RCC 7860 (cell line): Measurements from ENCODE around the gene DENND1A.

ENCODE experiments used
- DNase-seq: peaks from one replicate; pipeline ENCODE4 v3.0.0-alpha.2; 2015; ENCODE audit warnings: low spot score
- FAIRE-seq: peaks from 2 replicates; lab custom pipeline; 2012; peaks lifted over from hg19 to GRCh38; lab: Jason Lieb, UNC

DENND1A gene

DNA sequence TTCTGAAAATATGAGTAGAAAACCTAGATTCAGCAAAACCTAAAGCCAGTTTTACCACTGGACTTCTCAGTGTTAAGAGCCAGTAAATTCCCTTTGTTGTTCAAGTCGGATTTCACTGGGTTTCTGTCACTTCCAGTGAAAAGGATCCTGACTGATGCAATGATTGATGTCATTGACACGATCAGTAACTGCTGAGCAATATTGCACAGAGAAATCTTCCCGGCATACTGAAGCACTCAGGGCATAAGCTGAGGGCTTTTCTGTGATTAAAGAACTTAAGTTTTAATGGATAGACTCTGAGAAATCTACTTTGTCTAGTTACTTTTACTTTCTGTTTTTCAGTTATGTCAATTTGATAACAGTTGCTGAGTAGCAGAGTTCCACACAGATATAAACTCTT, 61.9 kb downstream of the DENND1A start:
- FAIRE-seq: no peak
- no peak for DNase-seq

DNA sequence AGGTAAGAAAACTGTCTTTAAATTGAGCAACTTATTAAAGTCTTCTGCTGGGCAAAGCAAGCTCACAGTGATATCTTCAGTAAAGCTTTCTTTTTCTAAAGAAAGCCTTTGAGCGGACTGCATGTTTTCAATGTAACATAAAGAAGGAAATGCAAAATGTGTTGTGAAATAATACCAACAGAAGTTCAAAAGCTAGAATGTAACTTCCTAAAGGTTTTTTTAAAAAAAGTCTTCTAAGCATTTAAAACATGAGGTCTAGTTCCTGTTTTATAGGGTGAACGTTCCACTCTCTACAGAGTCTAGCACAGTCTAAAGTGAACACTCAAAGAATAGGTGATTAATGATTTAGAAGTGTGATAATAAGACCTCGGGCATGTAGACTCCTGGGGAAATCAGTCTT, 62.9 kb downstream of the DENND1A start:
- no peak for FAIRE-seq
- DNase-seq: no peak

DNA sequence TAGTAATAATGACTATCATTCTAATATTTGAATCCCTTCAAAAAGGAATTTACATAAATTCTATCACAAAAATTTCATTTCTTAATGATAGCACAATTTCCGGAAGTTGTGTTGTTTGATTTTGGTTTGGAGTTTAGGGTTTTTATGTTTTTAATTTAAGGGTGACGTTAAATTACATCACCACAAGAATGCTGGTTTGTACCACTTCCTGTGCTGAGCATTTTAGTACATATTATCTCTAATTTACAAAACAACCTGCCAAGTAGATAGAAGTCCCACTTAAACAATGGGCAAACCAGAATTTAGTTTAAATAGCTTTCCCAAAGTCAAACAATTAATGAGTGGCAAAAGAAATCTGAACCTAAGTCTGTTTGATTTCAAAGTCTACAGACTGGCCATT, 63.4 kb downstream of the DENND1A start:
- no peak for DNase-seq
- FAIRE-seq: no peak

DNA sequence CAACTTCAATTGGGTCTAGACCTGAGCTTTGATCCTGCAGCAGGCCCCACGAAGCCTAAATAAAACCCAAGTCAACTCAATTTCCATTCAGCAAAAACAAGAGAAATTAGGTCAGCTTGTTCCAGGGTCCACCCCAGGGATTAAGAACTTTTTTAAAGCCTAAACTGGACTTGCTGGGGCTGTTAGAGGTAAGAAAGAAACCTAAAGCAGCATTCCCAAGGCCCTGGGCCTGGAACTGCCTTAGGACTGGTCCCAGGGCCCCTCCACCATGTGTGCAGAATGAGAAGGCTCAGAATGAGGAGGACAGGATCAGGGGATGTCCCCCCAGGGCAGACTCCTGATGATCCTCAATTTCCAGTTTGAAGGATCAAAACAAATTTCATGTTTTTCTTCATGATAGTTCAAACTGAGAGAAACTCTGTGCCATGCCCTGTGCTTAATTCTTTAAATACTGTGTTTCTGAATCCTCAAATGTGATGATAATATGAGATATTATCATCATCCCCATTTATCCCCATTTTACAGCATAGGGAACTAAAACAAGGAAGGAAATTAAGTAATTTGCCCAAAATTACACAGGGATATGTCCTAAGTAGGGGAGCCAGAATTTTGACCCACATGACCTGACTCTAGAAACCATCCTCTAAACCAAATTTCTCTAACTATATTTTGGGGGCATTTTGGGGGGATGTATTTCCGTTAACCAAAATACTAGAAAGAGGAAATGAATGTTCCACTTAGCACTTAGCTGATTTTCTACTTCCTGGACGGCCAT, 64.5 kb downstream of the DENND1A start:
- no peak for DNase-seq
- no peak for FAIRE-seq

DNA sequence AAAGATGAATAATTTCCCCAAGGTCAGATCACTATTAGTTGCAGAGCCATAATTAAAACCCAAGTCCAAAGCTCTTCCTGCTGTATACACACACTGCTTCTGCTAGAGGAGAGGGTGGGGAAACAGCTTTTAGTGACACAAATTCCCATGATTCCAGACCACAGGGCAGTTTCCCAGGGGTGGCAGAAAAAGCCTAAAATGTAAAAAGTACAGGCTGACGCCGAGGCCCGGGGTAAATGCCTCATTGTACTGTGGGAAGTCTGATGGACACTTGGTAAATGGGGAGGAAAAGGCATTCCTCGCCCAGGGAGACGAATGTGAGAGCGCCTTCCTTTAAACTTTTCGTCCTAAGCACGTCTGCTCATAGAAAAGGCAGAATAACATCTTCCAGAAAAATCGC, 65.7 kb downstream of the DENND1A start:
- DNase-seq: no peak
- FAIRE-seq: no peak

DNA sequence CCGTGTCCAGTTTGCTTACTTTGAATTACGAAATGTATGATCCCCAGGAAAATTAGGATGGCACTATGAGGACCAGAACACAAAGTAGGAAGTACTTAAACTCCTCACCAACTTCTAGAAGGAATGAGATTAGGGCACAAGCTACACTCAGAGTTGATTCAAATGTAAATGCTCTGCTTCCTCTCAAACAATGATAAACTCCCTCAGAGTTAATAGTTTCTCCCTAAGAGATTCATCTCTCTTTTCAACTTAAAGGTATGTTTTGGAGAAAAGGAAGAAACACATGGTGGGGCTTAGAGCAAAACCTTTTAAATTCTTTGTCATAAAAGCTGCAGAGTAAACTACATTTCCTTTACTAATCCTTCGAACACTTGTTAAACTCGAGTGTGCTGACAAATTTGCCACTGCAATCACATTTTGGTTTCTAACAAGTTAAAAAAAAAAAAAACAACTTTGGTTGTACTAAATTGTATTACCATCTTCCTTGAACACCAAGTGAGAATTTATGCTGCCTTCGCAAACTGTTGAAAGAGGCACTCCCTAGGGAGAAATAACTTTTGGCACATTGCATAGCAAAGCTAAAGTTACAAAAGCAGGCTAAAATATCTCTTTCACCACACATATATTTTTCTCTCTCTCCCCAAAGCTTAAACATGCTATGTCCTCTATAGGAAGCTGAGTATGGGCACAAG, 66.6 kb downstream of the DENND1A start:
- DNase-seq: no peak
- no peak for FAIRE-seq

DNA sequence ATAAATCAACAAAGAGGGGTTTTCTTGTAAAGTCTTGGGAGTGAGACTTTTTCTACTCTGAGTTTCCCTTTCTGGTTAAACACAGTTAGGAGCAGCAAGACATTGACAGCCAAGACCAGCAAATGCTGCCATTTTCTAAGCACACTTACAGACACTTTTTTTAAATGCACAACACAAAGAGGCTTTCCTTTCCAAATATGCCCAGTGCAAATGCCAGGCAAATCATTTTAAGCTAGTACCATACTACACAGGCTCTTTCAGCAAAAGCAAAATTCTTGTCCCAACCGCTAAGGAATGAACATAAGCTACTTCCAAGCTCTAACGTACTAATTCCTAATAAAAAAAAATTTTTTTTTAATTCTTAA, 68.2 kb downstream of the DENND1A start:
- DNase-seq: no peak
- no peak for FAIRE-seq

DNA sequence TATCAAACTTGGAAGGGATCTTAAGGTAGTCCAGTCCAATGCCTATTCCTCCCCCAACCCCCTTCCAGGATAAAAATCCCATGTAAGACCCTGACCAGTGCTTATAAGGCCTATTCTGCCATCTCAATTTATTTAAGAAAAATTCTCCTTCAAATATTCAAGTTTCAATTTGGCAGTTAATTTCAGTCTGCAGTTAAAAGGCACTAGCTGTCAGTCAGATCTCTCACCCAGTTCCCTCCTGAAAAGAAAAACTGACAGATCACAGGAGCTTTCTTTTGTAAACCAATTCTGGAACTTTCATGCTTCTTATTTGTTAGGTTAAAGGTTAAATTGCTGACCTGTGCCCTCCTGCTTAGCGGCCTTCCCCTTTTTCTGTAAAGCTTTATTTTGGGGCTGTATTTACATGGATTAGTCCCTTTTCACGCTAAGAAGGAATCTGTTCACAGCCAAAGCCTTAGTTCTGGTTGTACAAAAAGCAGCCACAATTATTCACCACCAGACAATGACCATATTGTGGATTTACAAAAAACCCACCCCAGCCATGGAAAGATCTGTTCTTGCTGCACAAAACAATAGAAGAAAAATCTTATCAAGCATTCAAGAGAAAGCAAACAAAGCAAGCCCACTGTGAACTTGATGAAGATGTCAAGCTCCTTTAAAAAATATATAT, 68.7 kb downstream of the DENND1A start:
- FAIRE-seq: no peak
- no peak for DNase-seq

DNA sequence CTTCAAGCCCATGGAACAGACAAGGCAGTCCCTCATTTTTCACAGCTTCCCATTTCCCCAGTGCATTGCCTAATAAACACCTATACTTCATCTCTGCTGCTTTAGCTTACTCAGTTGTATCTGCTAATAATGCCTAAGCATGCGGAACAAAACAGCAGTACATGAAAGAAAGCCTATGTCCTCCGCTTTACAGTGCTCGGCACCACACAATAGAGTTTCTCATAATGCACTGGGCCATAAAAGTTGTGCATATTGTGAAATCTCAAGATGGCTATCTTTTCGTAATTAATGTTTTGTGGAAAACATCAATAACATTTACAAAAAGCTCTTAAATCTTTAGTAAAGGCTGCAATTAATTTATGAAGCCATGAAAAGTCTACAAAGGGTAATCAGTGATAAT, 69.3 kb downstream of the DENND1A start:
- no peak for FAIRE-seq
- DNase-seq: no peak

DNA sequence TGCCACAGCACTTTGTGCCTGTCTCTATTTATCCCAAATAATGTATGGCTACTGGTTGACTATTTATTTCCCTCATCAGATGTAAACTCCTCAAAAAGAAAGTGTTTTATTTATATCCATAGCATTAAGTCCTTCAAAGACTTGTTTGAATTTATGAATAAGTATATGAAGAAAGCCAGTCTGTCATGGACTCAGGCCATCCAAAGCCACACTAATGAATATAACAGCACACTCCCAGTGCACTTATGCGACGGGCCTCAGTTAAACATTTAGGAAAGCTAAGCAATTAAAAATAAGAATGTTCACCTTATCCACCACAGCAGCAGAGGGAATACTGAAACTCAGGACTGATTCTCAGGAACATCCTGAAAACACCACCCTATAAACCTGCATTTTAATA, 77.5 kb downstream of the DENND1A start:
- FAIRE-seq (no peak), DNase-seq (no peak)

DNA sequence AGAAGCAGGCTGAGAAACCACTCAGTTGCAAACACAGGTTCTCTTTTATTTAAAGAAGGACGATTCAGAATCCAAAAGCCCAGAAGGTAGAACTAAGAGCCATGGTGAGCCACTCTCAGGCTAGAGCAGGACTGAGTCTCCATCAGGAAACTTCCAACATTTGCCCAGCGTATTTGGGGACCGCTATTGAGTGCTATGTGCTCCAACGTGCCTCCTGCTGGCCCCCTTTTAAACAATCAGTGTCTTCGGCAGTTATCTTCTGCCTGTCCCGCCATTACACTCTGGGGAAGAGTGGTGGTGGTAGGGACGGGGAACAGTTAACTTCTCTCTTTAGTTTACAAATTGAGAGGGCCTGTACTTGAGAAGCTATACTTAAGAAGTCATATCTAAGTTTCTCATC, 78.1 kb downstream of the DENND1A start:
- FAIRE-seq (no peak), DNase-seq (no peak)

DNA sequence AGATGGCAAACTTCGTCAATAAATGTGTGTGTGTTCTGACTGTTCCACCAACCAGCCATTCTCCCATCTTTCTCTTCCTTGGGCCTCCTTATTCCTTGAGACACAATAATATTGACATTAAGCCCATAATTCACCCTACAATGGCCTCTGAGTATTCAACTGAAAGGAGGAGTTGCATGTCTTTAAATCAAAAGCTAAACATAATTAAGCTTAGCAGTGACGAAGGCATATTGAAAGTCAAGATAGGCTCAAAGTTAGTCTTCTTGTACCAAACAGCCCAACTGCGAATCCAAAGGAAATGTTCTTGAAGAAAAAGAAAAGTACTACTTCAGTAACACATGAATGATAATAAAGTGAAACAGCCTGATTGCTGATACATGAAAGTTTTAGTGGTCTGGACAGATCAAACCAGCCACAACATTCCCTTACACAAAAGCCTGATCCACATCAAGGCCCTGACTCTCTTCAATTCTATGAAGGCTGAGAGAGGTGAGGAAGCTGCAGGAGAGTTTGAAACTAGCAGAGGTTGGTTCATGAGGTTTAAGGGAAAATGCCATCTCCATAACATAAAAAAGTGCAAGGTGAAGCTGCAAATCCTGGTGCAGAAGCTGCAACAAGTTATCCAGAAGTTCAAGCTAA, 81.4 kb downstream of the DENND1A start:
- DNase-seq (no peak), FAIRE-seq (no peak)

DNA sequence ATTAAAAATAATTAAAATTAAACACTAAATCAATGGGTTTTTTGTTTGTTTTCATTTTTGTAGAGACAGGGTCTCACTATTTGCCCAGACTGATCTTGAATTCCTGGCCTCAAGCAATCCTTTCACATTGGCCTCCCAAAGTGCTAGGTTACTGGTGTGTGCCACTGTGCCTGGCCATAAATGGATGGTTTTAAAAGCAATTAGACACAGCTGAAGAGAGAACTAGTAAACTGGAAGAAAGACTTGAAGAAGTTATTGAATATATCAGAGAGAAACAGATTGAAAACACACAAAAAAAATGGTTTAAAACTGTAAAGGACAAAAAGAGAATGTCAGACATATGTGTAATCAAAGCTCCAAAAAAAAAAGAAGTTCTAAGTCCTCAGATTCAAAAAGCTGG, 83.0 kb downstream of the DENND1A start:
- FAIRE-seq (no peak), DNase-seq (no peak)

DNA sequence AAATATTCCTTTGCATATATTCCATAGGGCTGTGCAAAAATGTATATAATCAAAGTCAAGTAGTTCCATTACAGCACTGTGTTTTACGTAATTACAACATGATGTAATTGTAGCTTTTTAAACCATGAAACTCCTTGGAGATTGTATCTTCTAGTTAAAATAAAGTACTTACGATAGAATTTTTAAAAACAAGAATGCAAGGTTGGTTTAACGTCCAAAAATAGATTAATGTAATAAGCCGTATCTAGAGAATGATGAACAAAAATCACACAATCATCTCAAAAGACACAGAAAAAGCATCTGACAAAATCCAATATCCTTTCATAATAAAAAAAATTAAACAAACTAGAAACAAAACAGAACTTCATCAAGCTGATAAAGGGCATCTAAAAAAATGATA, 86.2 kb downstream of the DENND1A start:
- no peak for DNase-seq
- FAIRE-seq: no peak

DNA sequence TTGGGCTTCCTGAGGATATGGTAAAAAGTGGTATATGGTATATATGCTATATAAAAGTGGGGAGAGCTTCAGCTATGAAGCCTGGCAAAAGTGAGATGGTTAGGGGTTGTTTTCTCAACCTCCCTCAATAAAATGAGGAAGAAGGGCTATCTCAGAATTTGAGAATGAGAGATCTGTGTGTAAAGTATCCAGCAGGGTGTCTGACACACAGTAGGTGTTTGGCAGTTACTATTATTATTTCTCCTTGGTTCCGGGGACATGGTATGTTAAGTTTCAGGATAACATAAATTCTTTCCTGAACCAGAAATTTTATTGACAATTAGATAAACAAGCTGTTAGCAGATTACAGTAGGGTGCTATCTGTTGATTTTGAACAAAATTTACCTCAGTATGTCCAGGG, 94.1 kb downstream of the DENND1A start:
- no peak for DNase-seq
- FAIRE-seq: no peak

DNA sequence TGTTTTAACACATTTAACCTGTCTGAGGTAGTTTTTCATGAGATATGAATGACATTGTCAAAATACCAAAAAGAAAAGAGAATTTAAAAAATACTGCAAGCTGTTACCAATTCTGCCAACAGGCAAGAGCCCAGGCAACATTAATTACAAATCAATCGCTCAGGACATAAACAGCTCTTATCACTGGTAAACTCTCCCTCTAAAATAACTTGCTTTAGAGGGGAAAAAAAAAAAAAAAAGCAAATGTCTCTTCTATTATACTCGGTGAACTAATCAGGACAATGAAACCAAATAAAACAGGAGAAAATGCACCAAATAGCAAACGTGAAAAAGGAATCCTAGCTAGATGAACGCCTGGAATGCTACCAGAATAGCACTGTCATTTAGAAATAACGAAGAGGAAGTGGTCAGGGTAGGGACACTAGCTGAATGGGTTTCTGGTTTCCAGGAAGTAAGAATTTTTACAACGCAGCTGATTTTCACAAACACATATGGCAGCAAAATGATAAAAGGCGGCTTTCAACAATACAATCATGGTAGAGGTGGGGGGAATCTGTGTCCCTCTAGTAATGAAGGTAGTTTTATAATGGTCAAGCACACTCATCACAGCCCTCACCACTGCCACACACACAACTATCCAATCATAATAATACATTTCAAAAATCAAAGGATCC, 94.9 kb downstream of the DENND1A start:
- no peak for FAIRE-seq

DNA sequence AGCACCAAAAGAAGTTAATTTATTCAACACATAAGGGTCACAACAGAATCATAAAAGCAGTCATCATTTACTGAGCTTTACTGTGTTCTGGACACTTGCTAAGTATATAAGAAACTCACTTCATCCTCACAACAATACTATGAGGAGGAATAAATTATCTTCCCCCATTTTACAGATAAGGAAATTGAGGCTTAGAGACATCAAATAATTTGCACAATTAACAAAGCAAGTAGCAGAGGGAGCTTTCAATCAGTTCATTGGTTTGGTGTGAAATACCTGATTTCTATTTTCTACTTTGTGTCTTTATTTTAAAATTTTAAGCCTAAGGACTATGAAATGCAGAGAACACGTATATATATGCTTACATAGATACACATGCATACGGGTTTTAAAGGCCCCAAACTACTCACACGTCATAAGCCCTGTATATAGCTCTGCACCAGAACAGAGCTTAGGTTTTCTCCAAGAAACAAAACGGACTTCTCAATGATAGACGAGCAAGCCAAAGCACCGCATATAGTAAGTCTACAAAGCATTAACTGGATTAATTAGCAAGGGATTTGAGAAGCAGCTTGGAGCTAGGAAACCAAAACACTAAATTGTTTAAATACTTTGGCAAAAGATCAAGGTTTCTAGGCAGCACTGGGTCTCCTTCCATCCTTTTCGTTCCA, 95.6 kb downstream of the DENND1A start:
- FAIRE-seq: no peak
- no peak for DNase-seq

More for the DNA sequence above, 94.9 kb downstream of the DENND1A start:
- DNase-seq: no peak

DNA sequence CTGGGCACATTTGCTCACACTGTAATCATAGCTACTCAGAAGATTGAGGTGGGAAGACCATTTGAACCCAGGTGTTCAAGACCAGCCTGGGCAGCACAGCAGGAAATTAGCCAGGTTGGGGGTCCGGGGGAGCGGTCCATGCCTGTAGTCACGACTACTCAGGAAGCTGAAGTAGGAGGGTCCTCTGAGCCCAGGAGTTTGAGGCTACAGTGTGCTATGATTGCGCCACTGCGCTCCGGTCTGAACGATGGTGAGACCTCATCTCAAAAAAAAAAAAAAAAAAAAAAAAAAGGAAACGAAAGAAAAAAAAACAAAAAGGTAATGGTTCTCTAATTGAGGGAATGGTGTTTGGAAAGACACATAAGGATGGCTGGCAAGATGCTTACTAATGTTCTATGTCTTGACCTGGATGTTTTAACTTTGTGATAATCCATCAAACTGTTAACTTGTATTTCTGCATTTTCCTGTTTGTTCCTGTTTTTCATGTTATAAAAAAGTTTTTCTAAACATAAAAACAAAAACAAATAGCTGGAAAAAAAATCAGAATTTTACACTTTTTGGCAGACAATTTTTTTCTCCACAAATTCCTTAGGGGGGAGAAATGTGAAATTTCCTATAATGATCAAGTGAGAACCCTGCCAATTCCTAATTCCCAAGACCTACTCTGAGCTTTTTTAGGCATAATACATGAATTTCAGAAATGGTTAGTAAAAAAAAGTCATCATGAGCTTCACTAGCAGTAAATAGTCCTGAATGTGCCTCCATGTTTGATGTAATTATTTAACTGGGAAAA, 96.9 kb downstream of the DENND1A start:
- no peak for DNase-seq
- FAIRE-seq: no peak

DNA sequence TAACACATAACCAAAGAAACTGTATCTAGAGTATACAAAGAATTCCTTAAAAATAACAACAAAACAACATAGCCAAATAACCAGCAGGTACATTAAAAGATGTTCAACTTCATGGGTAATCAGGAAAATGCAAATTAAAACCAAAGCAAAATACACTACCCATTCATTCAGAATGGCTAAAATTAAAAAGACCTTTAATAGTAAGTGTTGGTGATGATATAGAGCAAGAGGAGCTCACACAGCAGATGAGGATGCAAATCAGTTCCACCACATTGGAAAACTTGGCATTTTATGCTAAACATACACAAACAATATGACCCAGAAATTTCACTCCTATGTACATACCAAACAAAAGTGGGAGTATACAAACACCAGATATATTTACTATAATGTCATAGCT, 97.8 kb downstream of the DENND1A start:
- no peak for FAIRE-seq
- no peak for DNase-seq

DNA sequence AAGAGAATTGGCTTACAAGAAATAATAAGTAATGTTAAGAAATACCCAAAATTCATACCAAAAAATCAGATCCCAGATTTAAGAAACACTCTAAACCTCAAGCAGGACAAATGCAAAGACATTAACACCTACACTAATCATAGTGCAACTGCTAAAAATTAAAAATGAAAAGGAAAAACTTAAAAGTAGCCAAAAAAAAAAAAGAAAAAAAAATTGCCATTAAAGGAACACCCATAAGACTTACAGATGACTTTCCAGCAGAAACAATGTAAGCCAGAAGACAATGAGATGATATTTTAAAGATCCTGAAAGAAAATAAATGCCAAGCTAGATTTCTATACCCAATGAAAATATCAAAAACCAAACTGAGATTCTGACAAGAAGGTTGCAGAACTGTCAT, 101.5 kb downstream of the DENND1A start:
- DNase-seq (no peak), FAIRE-seq (no peak)
